Ishikawa (cell line): ENCODE measurements around the gene MAST2.

Experiments used
- CEBPB ChIP-seq: IDR thresholded peaks from 2 replicates; pipeline ENCODE4 v1.6.1; 2012
- CREB1 ChIP-seq: IDR thresholded peaks from 2 replicates; pipeline ENCODE4 v1.6.1; 2012; ENCODE audit warnings: low read depth
- EGR1 ChIP-seq: IDR thresholded peaks from 2 replicates; pipeline ENCODE4 v1.6.1; 2012
- EP300 ChIP-seq: IDR thresholded peaks from 2 replicates; pipeline ENCODE4 v1.6.1; 2012; ENCODE audit warnings: borderline replicate concordance
- FOXM1 ChIP-seq: IDR thresholded peaks from 2 replicates; pipeline ENCODE4 v1.6.1; 2012; ENCODE audit warnings: low read depth, borderline replicate concordance
- NFIC ChIP-seq: IDR thresholded peaks from 2 replicates; pipeline ENCODE4 v1.6.1; 2012
- RAD21 ChIP-seq: IDR thresholded peaks from 2 replicates; pipeline ENCODE4 v1.6.1; 2012; ENCODE audit warnings: low read depth
- TAF1 ChIP-seq: IDR thresholded peaks from 2 replicates; pipeline ENCODE4 v1.6.1; 2012; ENCODE audit warnings: low read depth, mild to moderate bottlenecking
- TCF12 ChIP-seq: IDR thresholded peaks from 2 replicates; pipeline ENCODE4 v1.6.1; 2012; ENCODE audit warnings: low read depth
- TEAD4 ChIP-seq: IDR thresholded peaks from 2 replicates; pipeline ENCODE4 v1.6.1; 2012
- YY1 ChIP-seq: IDR thresholded peaks from 2 replicates; pipeline ENCODE4 v1.6.1; 2012; ENCODE audit warnings: low read depth
- ZBTB7A ChIP-seq: IDR thresholded peaks from 2 replicates; pipeline ENCODE4 v1.6.1; 2012; ENCODE audit warnings: low read depth
- TF ChIP-seq, protein P1 (sequence below): IDR thresholded peaks from 2 replicates; pipeline ENCODE4 v1.6.1; 2012; ENCODE audit warnings: low read depth, mild to moderate bottlenecking
- TF ChIP-seq, protein P2 (sequence below): IDR thresholded peaks from 2 replicates; pipeline ENCODE4 v1.6.1; 2012
- TF ChIP-seq, protein P3 (sequence below): IDR thresholded peaks from 2 replicates; pipeline ENCODE4 v1.6.1; 2012

The MAST2 gene

DNA sequence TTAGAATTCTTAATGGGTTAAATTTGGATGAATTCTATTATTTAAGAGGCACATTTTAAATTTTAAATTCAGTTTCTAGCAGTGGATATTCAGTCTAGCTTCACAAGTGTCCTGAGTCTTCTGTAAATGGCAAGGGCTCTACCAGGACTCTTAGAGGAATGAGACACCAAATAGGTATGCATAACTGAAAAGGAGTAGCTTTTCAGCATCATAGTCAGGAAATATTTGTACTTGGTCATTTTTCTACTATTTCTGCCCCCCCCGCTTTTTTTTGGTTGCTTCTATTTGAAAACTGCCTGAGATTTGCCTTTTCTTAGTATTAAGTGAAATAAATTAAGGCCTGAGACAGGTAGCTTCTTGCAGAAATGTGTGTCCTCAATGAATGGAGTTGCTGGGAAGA, 80.2 kb downstream of the MAST2 start:
- TF ChIP-seq YY1: no peak
- TF ChIP-seq FOXM1: no peak
- no peak for TF ChIP-seq ZBTB7A
- TF ChIP-seq, protein P1, sequence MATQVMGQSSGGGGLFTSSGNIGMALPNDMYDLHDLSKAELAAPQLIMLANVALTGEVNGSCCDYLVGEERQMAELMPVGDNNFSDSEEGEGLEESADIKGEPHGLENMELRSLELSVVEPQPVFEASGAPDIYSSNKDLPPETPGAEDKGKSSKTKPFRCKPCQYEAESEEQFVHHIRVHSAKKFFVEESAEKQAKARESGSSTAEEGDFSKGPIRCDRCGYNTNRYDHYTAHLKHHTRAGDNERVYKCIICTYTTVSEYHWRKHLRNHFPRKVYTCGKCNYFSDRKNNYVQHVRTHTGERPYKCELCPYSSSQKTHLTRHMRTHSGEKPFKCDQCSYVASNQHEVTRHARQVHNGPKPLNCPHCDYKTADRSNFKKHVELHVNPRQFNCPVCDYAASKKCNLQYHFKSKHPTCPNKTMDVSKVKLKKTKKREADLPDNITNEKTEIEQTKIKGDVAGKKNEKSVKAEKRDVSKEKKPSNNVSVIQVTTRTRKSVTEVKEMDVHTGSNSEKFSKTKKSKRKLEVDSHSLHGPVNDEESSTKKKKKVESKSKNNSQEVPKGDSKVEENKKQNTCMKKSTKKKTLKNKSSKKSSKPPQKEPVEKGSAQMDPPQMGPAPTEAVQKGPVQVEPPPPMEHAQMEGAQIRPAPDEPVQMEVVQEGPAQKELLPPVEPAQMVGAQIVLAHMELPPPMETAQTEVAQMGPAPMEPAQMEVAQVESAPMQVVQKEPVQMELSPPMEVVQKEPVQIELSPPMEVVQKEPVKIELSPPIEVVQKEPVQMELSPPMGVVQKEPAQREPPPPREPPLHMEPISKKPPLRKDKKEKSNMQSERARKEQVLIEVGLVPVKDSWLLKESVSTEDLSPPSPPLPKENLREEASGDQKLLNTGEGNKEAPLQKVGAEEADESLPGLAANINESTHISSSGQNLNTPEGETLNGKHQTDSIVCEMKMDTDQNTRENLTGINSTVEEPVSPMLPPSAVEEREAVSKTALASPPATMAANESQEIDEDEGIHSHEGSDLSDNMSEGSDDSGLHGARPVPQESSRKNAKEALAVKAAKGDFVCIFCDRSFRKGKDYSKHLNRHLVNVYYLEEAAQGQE: no peak
- TF ChIP-seq TCF12: no peak
- TF ChIP-seq, protein P2, sequence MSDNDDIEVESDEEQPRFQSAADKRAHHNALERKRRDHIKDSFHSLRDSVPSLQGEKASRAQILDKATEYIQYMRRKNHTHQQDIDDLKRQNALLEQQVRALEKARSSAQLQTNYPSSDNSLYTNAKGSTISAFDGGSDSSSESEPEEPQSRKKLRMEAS: no peak
- no peak for TF ChIP-seq EGR1
- TF ChIP-seq RAD21: no peak
- TF ChIP-seq CEBPB: no peak
- TF ChIP-seq TEAD4: no peak
- TF ChIP-seq TAF1: no peak
- TF ChIP-seq CREB1: no peak
- no peak for TF ChIP-seq NFIC
- no peak for TF ChIP-seq EP300
- TF ChIP-seq, protein P3, sequence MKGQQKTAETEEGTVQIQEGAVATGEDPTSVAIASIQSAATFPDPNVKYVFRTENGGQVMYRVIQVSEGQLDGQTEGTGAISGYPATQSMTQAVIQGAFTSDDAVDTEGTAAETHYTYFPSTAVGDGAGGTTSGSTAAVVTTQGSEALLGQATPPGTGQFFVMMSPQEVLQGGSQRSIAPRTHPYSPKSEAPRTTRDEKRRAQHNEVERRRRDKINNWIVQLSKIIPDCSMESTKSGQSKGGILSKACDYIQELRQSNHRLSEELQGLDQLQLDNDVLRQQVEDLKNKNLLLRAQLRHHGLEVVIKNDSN: no peak

DNA sequence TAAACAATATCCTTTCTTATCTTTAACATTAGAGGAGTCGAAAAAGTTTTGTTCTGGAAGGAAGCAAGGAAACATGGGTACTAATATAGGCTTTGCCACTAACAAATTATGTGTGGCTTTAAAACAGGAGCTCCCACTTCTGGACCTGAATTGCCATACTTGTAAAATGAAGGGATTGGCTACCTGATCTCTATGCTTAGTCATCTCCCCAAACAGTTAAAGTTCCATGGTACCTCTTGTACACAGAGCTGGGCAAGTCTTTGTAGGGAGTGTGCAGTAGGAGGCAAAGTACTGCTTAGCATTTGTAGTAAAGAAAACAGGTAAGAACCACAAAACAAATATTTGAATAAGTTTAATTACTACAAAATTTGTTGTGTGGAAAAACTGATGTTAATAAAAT, 81.3 kb downstream of the MAST2 start:
- TF ChIP-seq EGR1: no peak
- TF ChIP-seq, protein P2: no peak
- no peak for TF ChIP-seq TEAD4
- no peak for TF ChIP-seq TAF1
- no peak for TF ChIP-seq ZBTB7A
- no peak for TF ChIP-seq CREB1
- no peak for TF ChIP-seq FOXM1
- TF ChIP-seq NFIC: no peak

DNA sequence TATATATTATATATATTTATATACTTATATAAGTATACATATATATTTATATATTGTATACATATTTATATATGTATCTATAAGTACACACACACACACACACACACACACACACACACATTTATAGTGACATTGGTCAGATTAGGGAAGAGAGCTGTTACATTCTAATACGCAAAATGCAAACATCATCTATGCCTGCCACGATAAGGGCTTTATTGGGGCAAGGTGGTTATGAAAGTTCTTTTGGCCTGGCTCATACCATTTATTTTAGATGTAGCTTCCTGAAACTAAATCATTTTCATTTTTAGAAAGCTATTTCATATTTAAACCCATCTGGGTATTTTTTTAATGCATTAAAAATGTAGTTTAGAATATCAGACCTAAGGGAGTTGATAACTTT, 82.8 kb downstream of the MAST2 start:
- no peak for TF ChIP-seq EP300
- no peak for TF ChIP-seq CEBPB
- no peak for TF ChIP-seq NFIC
- no peak for TF ChIP-seq RAD21
- TF ChIP-seq YY1: no peak
- TF ChIP-seq, protein P3: no peak
- TF ChIP-seq TEAD4: no peak
- TF ChIP-seq EGR1: no peak
- TF ChIP-seq CREB1: no peak
- TF ChIP-seq ZBTB7A: no peak
- TF ChIP-seq, protein P2: no peak
- no peak for TF ChIP-seq FOXM1

DNA sequence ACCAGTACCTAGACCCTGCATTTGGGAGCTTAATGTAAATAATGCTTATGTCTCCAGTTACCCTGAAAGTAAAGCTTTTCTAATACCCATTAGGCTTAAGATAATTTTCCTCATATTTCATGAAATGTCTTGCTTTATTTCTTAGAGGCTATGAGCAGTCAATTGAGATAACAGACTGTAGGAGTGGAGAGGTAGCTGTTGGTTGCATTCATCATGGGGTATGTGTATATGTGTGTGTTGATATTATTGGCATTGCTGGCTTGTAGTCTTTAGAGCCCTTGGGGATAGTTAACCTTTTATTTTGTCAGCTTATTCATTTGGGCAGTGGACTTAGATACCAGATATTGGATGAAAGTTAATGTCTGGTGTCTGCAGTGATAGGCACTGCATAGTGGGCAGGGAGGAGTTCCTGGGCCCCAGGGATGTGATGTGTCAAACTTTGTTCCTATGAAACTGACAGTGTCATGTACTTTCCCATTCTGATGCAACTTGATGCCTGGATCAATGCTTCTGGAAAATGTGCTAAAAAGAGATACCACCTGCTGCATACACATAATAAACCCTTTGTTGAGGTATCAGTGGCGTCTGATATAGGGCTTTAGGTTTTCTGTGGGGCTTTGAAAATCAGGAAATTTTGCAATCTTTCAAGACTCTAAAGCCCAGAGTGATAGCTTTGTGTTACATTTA, 83.9 kb downstream of the MAST2 start:
- TF ChIP-seq TAF1 (no peak), EGR1 (no peak), CREB1 (no peak), TCF12 (no peak)
- TF ChIP-seq, protein P3: no peak
- TF ChIP-seq, protein P1: no peak
- TF ChIP-seq, protein P2: no peak

DNA sequence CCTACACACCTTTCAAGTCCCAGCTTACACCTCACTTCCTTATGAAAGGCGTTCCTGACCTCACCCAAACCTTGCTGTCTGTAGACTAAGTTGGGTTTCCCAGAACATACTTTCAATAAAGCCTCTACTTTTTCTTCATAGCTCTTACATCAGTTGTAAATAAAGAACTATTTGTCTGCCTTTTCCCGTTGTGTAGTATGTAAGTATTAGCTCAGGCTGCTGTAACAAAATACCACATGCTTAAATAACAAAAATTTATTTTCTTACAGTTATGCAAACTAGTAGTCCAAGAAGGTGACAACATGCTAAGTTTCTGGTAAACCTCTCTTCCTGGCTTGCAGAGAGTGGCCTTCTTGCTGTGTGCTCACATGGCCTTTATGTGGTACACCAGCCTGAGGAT, 86.7 kb downstream of the MAST2 start:
- TF ChIP-seq YY1: no peak
- TF ChIP-seq EP300: no peak
- TF ChIP-seq, protein P1: no peak
- TF ChIP-seq FOXM1: no peak
- TF ChIP-seq TEAD4: no peak
